SU-DHL-6 (cell line): ENCODE results near the gene TNFAIP1.

Experiments used
- H2AFZ ChIP-seq: fragments of 200-600 bp; sonication (generic); 2 replicates; pipeline ENCODE4 v1.6.1; 2014; ENCODE audit warnings: low read depth, mild to moderate bottlenecking, moderate library complexity, mixed read lengths, antibody characterized with exemption, low read length; ENCODE audit not compliant: severe bottlenecking
- H3F3A ChIP-seq: fragments of 200-600 bp; shearing (Covaris generic); 2 replicates; pipeline ENCODE4 v1.6.0; 2016; ENCODE audit warnings: antibody characterized with exemption, mild to moderate bottlenecking; ENCODE audit not compliant: insufficient read depth
- H3K27ac ChIP-seq: fragments of 200-600 bp; sonication (generic); 2 replicates; pipeline ENCODE4 v1.5.1; 2016; ENCODE audit warnings: low read depth, mild to moderate bottlenecking, low read length, moderate library complexity, mixed read lengths
- H3K27me3 ChIP-seq: fragments of 200-600 bp; sonication (generic), shearing (Covaris generic); 2 replicates; pipeline ENCODE4 v1.6.0; 2014; ENCODE audit warnings: mild to moderate bottlenecking, low read length
- H3K36me3 ChIP-seq: fragments of 200-600 bp; sonication (generic); 2 replicates; pipeline ENCODE4 v1.6.1; 2014; ENCODE audit warnings: mild to moderate bottlenecking, low read length, mixed read lengths
- H3K4me2 ChIP-seq: fragments of 300-600, 200-600 bp; shearing (Covaris generic), sonication (generic); 2 replicates; pipeline ENCODE4 v1.6.0; 2014; ENCODE audit warnings: low read length, low read depth, mild to moderate bottlenecking; ENCODE audit not compliant: poor library complexity, severe bottlenecking
- H3K4me3 ChIP-seq: fragments of 200-600 bp; sonication (generic); 2 replicates; pipeline ENCODE4 v1.5.1; 2014; ENCODE audit warnings: antibody characterized with exemption, low read length, mild to moderate bottlenecking, mixed read lengths; ENCODE audit not compliant: insufficient read depth, poor library complexity, severe bottlenecking
- H3K79me2 ChIP-seq: fragments of 200-600 bp; sonication (generic); 2 replicates; pipeline ENCODE4 v1.6.1; 2014; ENCODE audit warnings: mild to moderate bottlenecking, low read length, moderate library complexity; ENCODE audit not compliant: insufficient read depth
- H3K9ac ChIP-seq: fragments of 200-600 bp; sonication (generic); 2 replicates; pipeline ENCODE4 v1.7.0; 2014; ENCODE audit warnings: mild to moderate bottlenecking, low read length
- H3K9me2 ChIP-seq: fragments of 200-600 bp; sonication (generic); replicated peaks from 2 replicates; pipeline ENCODE4 v1.6.1; 2014; ENCODE audit warnings: low read length; ENCODE audit not compliant: insufficient read depth
- H3K9me3 ChIP-seq: fragments of 200-600 bp; sonication (generic); 2 replicates; pipeline ENCODE4 v1.6.1; 2014; ENCODE audit warnings: low read length, mixed read lengths; ENCODE audit not compliant: insufficient read depth
- H4K20me1 ChIP-seq: fragments of 200-600 bp; sonication (generic); 2 replicates; pipeline ENCODE4 v1.6.1; 2014; ENCODE audit warnings: low read depth, mild to moderate bottlenecking, antibody characterized with exemption, low read length, moderate library complexity, mixed read lengths
- CTCF ChIP-seq: fragments of 200-600 bp; sonication (generic); IDR thresholded peaks from one replicate; pipeline ENCODE4 v1.5.1; 2017; ENCODE audit warnings: antibody characterized with exemption, mild to moderate bottlenecking, low read length, moderate library complexity; ENCODE audit not compliant: insufficient read depth, poor library complexity, severe bottlenecking
- EZH2phosphoT487 ChIP-seq: fragments of 200-600 bp; sonication (generic), shearing (Covaris generic); conservative IDR thresholded peaks from 2 replicates; pipeline ENCODE4 v1.6.1; 2018; ENCODE audit warnings: mild to moderate bottlenecking, antibody characterized with exemption, low read length, moderate library complexity, mixed read lengths

Gene TNFAIP1

GRCh38 chr17:28368915-28369683 is 33.5 kb downstream of the TNFAIP1 start:
- no peak overlapping the region for H3K4me3 ChIP-seq
- H3K36me3 ChIP-seq: no peaks in the 10 kb centered on the region
- H4K20me1 ChIP-seq: no peaks in the 10 kb centered on the region
- no peak overlapping the region for H3K9ac ChIP-seq
- no peaks in the 10 kb centered on the region for H3K27me3 ChIP-seq
- TF ChIP-seq EZH2phosphoT487: no peak
- no peak for TF ChIP-seq CTCF
- H2AFZ ChIP-seq: no peak overlapping the region
- H3F3A ChIP-seq: peaks cover 14% of the 10 kb centered on the region
- no peaks in the 10 kb centered on the region for H3K9me2 ChIP-seq
- no peak overlapping the region for H3K27ac ChIP-seq
- no peak overlapping the region for H3K4me2 ChIP-seq
- no peaks in the 10 kb centered on the region for H3K9me3 ChIP-seq
- no peaks in the 10 kb centered on the region for H3K79me2 ChIP-seq

- H3K79me2 ChIP-seq: no peaks in the 10 kb centered on the region
- H4K20me1 ChIP-seq: no peaks in the 10 kb centered on the region
- no peak overlapping the region for H2AFZ ChIP-seq
- no peaks in the 10 kb centered on the region for H3K9me3 ChIP-seq
- H3F3A ChIP-seq: peaks cover 14% of the 10 kb centered on the region
- no peak overlapping the region for H3K9ac ChIP-seq
- no peaks in the 10 kb centered on the region for H3K9me2 ChIP-seq
- TF ChIP-seq EZH2phosphoT487 (no peak), CTCF (no peak)
- H3K4me3 ChIP-seq: no peak overlapping the region
- H3K27me3 ChIP-seq: no peaks in the 10 kb centered on the region
- H3K27ac ChIP-seq: no peak overlapping the region
- no peaks in the 10 kb centered on the region for H3K36me3 ChIP-seq
- no peak overlapping the region for H3K4me2 ChIP-seq
Observed at GRCh38 chr17:28369684-28370034, 34.1 kb downstream of the TNFAIP1 start.

- H3K9ac ChIP-seq: peak within 1 kb of the TSS; percentile 67; the same call in 1 of the 2 replicates
- H3K9me3 ChIP-seq: no peaks in the 10 kb centered on the region
- peak within 1 kb of the TSS; percentile 72 for H3K4me3 ChIP-seq
- no peaks in the 10 kb centered on the region for H3K27me3 ChIP-seq
- no peaks in the 10 kb centered on the region for H4K20me1 ChIP-seq
- TF ChIP-seq CTCF (no peak), EZH2phosphoT487 (no peak)
- peak within 1 kb of the TSS; percentile 99 for H2AFZ ChIP-seq
- peak within 1 kb of the TSS; percentile 27 for H3K27ac ChIP-seq
- peaks cover 14% of the 10 kb centered on the region for H3F3A ChIP-seq
- no peaks in the 10 kb centered on the region for H3K9me2 ChIP-seq
- H3K36me3 ChIP-seq: no peaks in the 10 kb centered on the region
- H3K4me2 ChIP-seq: peak within 1 kb of the TSS; percentile 100
- no peaks in the 10 kb centered on the region for H3K79me2 ChIP-seq
Observed at GRCh38 chr17:28370035-28370743, 34.6 kb downstream of the TNFAIP1 start, which contains the start of gene VTN. Gene VTN, minus strand, starts transcription at chr17:28370307. Its CDS starts 104 bp downstream, at chr17:28370203.
